GM13977 (cell line): Measurements from ENCODE around the gene CRISPLD2.

ENCODE experiments used
- DNase-seq: peaks from one replicate; pipeline ENCODE4 v3.0.0; 2012; ENCODE audit warnings: low spot score
- in situ Hi-C: fragments of 300-500 bp; cut with MboI; formaldehyde crosslinking; loops from one replicate; pipeline ENCODE4 v1.12.0; 2022; ENCODE audit warnings: low sequenced_read_pairs, low pct_unique_long_range_greater_than_20kb, mixed read lengths, inconsistent platforms; ENCODE audit not compliant: unreplicated experiment
- TF ChIP-seq, protein P1 (sequence below): IDR thresholded peaks from 2 replicates; pipeline ENCODE4 v1.5.1; 2012; ENCODE audit warnings: mild to moderate bottlenecking, control low read depth; ENCODE audit not compliant: insufficient read depth; ENCODE audit errors: extremely low read depth, missing control alignments

Gene CRISPLD2

DNA sequence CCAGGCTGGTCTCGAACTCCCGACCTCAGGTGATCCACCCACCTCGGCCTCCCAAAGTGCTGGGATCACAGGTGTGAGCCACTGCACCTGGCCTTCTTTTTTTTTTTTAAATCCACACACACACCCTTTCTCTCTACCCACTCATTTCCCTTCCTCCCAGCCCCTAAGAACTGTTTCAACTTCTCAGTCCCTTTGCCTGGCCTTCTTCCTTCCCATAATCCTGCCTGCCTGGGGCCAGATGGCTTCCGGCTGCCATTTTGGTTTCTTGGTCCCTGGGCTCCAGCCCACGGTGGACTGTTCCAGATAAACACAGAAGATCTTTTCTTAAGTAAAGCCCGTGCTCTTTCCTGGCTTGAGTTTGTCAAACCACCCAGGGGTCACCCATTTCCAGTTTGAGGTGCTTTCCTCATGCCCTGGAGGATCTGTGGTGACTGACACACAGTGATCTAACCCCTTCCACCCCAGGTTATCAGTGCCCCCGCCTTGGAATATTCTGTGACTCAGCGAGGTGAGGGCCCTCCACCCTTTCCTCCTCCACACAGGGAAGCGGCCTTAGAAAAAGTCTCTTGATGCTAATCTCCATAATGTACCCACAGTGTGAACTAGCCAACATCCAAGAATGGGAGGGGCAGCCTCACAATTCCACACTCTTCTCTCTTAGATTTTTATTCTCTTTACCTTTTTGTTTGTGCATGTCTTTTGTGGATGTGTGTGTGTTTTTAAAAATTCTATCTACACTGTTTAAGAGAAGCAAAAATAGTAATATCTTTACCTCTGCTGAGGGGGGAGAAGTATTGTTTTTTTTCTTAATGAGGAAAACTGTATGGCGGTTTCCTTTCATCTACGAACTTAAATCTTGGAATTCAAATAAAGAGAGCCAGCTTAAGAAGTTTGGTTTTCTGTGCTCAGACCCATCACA lies 60.0 kb downstream of the CRISPLD2 start:
- TF ChIP-seq, protein P1, sequence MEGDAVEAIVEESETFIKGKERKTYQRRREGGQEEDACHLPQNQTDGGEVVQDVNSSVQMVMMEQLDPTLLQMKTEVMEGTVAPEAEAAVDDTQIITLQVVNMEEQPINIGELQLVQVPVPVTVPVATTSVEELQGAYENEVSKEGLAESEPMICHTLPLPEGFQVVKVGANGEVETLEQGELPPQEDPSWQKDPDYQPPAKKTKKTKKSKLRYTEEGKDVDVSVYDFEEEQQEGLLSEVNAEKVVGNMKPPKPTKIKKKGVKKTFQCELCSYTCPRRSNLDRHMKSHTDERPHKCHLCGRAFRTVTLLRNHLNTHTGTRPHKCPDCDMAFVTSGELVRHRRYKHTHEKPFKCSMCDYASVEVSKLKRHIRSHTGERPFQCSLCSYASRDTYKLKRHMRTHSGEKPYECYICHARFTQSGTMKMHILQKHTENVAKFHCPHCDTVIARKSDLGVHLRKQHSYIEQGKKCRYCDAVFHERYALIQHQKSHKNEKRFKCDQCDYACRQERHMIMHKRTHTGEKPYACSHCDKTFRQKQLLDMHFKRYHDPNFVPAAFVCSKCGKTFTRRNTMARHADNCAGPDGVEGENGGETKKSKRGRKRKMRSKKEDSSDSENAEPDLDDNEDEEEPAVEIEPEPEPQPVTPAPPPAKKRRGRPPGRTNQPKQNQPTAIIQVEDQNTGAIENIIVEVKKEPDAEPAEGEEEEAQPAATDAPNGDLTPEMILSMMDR = no peak
- no peak for DNase-seq
- in situ Hi-C loops = no loop called here

DNA sequence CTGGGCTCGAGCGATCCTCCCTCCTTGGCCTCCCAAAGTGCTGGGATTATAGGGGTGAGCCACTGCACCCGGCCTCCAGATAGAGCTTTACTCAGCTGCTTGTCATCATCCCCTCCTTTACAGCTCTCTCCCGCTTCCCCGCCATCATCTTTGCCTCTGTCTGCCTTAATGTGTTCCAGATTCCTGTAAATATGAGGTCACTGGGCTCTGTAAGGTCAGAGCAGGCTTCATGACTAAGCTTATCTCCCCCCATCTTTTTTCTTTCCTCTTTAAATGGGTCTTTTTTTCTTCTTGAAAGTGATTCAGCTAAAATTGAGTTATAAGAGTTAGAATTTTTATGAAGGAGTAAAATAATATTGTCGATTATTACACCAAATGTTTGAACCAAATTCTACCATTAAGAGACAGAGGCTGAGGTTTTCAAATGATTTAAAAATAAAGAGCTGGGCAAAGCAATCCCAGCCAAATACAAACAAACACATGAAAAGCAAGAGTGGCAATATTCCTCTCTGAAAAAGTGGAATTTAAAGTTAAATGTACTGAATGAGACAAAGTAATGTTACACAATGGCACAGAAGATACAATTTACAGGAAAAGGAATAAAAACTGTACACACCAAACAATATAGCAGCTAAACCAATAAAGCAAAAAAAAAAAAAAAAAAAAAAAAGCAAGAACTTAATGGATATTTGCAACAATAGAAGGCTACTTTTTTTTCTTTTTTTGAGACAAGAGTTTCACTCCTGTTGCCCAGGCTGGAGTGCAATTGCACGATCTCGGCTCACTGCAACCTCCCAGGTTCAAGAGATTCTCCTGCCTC lies 62.1 kb downstream of the CRISPLD2 start:
- DNase-seq = no peak
- TF ChIP-seq, protein P1 = no peak
- in situ Hi-C loops = no loop called here

DNA sequence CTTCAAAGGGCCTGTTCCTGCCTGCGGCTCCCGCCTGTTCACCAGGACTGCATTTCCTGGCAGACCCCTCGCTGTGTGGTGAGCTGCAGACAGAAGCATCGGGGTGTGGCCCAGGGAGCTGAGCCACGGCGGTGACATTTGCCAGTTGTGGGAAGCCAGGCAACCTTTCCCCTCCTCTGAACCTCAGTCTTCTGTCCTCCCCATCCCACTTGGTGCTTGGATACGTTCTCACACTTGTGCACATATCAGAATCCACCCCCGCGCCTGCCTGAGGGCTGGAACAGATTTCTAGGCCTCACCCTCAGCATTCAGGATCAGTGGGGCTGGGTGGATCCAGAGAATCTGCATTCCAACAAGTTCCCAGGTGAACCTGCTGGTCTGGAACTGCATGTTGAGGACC lies 63.5 kb downstream of the CRISPLD2 start:
- DNase-seq = no peak
- in situ Hi-C loops = no loop called here

DNA sequence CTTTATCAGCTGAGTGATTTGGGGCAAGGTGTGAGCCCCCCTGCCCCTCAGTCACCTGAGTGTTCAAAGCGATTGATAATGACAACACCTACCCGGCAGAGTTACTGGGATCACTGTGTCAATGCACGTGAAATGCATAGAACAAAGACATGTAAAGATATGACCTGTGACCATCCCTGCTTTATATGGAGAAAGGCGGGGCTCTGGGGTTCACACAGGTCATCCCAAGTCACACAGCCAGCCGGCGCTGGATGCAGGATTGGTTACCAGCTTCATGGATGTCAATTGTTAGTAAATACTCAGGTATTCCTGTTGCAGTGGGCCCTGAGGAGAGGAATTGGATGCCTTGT lies 64.4 kb downstream of the CRISPLD2 start:
- in situ Hi-C loops = no loop called here
- no peak for DNase-seq
- TF ChIP-seq, protein P1 = no peak

More for the DNA sequence above, 63.5 kb downstream of the CRISPLD2 start:
- TF ChIP-seq, protein P1 = no peak

DNA sequence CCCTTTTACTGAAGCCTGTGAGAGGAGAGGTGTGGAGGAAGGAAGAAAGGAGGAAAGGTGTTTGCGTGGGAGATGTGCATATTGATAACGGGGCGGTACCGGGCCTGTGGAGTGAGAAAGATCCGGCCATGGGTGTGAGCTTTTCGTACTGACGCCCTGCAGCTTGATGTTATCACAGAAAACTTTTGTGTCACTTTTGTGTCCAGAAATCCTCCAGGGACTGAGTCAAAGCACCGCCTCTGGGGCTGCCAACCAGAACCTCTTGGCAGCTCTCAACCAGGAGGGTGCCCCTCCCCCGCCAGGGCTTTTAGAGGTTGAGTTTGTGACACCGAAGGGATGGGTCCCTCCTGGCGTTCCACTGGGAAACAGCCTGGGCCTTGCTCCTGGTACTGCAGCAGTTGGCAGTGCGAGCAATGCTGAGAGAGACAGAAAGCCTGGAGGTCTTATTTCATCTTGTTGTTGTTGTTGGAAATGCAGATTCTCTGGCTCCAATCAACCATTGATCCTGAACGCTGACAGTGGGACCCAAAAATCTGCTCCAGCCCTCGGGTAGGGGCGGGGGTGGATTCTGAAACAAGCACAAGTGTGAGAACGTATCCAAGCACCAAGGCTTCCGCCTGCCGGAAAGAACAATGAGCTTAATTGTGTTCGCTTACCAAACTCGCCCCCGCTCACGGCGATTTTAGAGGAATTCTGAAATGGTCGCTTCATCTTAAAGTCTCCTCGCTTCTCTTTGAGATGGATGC lies 65.0 kb downstream of the CRISPLD2 start:
- in situ Hi-C loops = no loop called here
- DNase-seq = no peak
- TF ChIP-seq, protein P1 = no peak

DNA sequence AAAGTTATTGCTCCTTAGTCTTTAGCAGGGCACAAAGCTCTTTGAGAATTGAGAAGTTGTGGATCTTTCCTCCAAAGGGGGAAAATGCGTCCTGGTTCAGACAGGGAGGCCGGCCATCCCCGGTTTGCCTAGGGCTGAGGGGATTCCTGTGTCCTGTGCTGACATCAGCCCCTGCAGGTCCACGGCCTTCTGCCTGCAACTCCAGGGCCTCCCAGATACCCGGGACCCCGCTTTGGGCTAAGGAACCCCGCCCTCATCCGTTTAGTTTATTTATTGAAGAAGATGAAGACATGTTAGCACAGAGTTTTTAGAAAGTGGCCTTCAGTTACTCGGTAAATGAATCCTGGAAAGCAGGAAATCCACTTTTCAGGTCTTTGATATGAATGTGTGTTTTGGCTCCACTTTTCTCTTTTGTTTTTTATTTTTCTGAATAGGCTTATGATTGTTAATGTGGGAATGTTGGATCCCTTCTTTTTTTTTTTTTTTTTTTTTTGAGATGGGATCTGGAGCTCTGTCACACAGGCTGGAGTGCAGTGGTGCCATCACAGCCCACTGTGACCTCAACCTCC lies 65.6 kb downstream of the CRISPLD2 start:
- TF ChIP-seq, protein P1 = no peak
- in situ Hi-C loops = no loop called here
- DNase-seq = no peak
